ENCODE data around the gene SALL1.

GRCh38 chr16:51143196-51143977, 7.7 kb downstream of the SALL1 start:
- TF ChIP-seq PRDM10 (CRISPR knock-in tag; IDR thresholded peaks at IDR 0.05; ENCODE audit: low read depth): no peak
- no peak for TF ChIP-seq THAP7 (CRISPR knock-in tag; IDR thresholded peaks at IDR 0.05)
- TF ChIP-seq HDAC2 (CRISPR knock-in tag; IDR thresholded peaks at IDR 0.05): no peak

All from HepG2 (cell line).